Rectal smooth muscle tissue (tissue), 1 donor: ENCODE measurements around the gene PLK4.
A peak's percentile ranks its signal among the peaks of the same experiment; 100 is the strongest.

Experiments used
- H3K27ac ChIP-seq: one replicate; pipeline ENCODE4 v1.7.0; 2013; ENCODE audit warnings: low read depth, low read length, inconsistent platforms
- H3K27me3 ChIP-seq: one replicate; pipeline ENCODE4 v1.7.0; 2013; ENCODE audit warnings: low read length; ENCODE audit not compliant: control insufficient read depth, insufficient read depth
- H3K36me3 ChIP-seq: one replicate; pipeline ENCODE4 v1.7.0; 2013; ENCODE audit warnings: low read length; ENCODE audit not compliant: control insufficient read depth, insufficient read depth
- H3K4me1 ChIP-seq: one replicate; pipeline ENCODE4 v1.7.0; 2013; ENCODE audit warnings: low read length; ENCODE audit not compliant: control insufficient read depth, insufficient read depth
- H3K4me3 ChIP-seq: one replicate; pipeline ENCODE4 v1.7.0; 2013; ENCODE audit warnings: low read length
- H3K9ac ChIP-seq: one replicate; pipeline ENCODE4 v1.7.0; 2013; ENCODE audit warnings: low read length

The PLK4 gene

DNA sequence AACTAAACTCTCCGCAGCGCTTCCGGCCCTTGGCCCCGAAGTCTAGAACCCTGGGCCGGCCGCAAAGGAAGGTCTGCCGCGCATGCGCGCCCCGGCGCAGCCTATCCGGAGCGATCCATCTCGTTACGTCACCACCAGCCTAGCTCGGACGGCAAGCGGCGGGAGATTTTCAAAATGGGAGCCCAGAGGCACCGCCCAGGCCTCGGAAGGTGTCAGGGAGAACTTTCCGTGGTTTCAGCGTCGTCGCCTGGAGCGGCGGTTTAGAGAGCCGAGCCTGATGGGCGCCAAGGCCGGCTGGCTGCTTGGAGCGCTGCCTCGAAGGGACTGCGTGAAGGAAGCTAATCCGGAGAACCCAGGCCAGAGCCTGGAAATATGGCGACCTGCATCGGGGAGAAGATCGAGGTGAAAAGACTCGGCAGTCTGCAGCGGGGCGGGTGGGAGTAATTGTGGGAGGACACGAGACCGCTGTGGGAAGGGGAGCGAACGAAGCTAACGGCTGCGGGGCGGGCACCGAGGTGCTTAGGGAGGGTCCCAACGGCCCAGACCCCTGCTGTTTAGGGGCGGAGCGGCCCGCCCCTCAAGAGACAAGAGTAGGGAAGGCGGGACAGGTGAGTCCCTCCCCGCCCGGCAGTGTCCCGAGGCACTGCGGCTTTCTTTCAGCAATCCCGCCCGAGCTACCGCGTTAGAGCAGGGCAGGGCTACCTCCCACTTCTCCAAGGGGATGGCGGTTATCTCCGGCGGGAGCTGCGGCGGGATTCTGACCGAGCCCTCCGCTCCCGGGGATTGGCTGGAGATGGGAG lies at the start of gene PLK4:
TSS of gene PLK4 (plus strand) at position 131 of the 800 bp plus-strand sequence. CDS start at position 373, 242 bp downstream.
- Histone ChIP-seq H3K4me1 (peaks cover 4% of the 10 kb centered on the region), H3K27ac (peak within 1 kb of the TSS; percentile 84), H3K27me3 (no peaks in the 10 kb centered on the region), H3K4me3 (peak within 1 kb of the TSS; percentile 96), H3K36me3 (no peaks in the 10 kb centered on the region), H3K9ac (peak within 1 kb of the TSS; percentile 81)

DNA sequence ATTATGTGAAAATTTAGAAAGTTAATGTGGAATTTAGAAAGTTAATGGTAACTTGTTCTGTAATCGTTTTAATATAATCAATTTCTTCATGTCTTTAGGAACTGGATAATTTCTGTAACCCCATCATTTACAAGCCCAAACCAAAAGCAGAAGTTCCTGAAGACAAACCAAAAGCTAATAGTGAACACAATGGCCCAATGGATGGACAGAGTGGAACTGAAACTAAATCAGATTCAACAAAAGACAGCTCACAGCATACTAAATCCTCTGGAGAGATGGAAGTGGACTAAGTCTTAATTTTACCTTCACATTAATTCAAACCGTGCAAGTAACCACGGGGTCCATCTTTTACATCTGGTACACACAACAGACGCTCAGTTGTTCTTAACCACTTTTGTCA lies 48.1 kb upstream of the PLK4 start:
- Histone ChIP-seq H3K9ac (no peak overlapping the region), H3K27ac (no peak overlapping the region), H3K27me3 (no peaks in the 10 kb centered on the region), H3K4me1 (no peaks in the 10 kb centered on the region), H3K4me3 (no peak overlapping the region), H3K36me3 (no peaks in the 10 kb centered on the region)

DNA sequence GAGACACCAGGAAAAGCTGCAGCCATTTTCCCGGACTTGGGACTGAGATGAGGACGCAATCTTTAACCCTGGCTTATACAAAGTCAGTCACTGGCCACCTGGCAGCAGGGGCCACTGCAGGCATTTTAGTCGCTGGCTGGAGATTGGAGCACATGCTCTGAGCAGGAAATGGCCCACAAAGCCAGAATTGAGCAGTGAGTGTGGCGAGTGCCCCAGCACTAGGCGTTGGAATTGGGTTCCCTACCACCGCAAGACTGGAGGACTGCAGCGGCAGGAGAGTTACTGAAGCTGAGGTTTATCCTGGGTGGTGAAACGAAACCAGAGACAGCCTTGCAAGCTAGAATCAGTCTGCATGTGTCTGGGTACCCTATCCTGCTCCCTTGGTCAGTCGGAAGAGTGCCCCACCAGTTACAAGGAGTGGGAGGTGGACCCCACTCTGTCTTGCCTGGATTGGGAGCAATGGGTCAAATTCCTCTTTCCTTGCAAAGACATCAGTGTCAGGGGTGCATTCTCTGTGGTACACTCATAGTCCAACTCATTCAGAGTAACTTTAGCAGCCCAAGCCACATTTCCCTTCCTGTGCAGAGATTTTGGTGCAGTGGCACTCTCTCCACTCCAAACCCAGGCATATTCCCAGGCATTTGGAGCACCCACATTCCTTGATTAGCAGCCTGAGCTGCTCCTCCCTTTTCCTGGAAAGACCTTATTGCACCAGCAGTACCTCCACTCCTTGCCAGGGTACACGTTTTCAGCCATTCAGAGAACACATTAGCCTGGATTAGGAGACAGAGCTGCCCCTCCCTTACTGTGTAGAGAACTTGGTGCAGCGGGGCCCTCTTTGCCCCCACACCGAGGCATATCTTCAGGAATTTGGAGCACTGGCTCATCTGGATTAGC lies 36.7 kb upstream of the PLK4 start:
- Histone ChIP-seq H3K27ac (no peak overlapping the region), H3K4me1 (no peaks in the 10 kb centered on the region), H3K36me3 (no peaks in the 10 kb centered on the region), H3K9ac (no peak overlapping the region), H3K4me3 (no peak overlapping the region), H3K27me3 (no peaks in the 10 kb centered on the region)

DNA sequence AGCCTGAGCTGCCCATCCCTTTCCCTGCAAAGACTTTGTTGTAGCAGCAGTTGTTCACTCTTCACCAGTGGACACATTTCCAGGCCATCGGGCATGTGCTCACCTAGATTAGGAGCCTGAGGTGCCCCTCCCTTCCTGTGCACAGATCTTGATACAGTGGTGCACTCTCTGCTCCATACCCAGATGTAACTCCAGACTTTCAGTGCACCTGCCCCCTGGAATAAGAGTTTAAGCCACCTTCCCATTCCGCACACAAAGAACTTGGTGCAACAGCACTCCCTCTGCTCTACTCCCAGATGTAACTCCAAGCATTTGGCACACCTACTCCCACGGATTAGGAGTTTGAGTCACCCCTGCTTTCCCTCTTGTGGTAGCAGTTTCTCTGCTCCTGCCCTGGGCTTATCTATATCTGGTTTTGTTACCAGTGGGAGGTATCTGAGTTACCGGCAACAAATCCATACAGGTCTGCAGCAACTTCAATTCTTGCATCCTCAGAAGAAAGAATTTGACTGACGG lies 36.0 kb upstream of the PLK4 start:
- Histone ChIP-seq H3K4me1 (no peaks in the 10 kb centered on the region), H3K4me3 (no peak overlapping the region), H3K9ac (no peak overlapping the region), H3K27me3 (no peaks in the 10 kb centered on the region), H3K36me3 (no peaks in the 10 kb centered on the region), H3K27ac (no peak overlapping the region)

DNA sequence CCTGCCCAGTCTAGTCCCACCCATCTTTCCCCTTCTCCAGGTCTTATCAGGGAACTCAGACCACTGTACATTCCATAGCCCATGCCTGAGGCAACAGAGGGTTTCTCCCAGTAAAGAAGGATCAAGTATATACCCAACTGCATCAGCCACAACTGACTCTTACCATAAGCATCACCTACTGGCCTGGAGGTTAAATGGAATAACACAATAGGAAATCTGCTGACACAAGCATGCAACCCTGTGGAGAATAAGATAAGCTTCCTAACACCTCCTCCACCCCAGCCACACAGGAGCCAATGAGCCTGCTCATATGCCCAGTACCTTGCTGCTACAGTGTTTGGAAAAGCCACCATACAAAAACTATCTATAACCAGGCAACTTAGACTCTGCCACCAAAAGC lies 34.6 kb upstream of the PLK4 start:
- no peaks in the 10 kb centered on the region for H3K4me1 ChIP-seq
- no peaks in the 10 kb centered on the region for H3K27me3 ChIP-seq
- H3K36me3 ChIP-seq = no peaks in the 10 kb centered on the region
- no peak overlapping the region for H3K4me3 ChIP-seq
- no peak overlapping the region for H3K27ac ChIP-seq
- H3K9ac ChIP-seq = no peak overlapping the region

DNA sequence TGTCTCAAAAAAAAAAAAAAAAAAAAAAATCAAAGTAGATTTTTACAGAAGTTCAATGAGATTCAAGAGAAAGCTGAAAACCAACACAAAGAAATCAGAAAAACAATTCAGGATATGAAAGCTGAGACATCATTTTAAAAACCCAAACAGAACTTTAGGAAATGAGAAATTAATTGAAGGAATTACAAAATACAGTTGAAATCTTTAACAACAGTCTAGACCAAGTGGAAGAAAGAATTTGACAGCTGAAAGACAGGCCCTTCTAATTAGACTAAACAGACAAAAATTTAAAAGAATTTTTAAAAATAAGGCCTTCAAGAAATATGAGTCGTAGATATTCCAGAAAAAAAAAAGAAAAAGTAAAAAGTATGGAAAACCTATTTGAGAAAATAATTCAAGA lies 33.9 kb upstream of the PLK4 start:
- no peak overlapping the region for H3K4me3 ChIP-seq
- no peak overlapping the region for H3K9ac ChIP-seq
- no peak overlapping the region for H3K27ac ChIP-seq
- no peaks in the 10 kb centered on the region for H3K4me1 ChIP-seq
- no peaks in the 10 kb centered on the region for H3K27me3 ChIP-seq
- no peaks in the 10 kb centered on the region for H3K36me3 ChIP-seq

DNA sequence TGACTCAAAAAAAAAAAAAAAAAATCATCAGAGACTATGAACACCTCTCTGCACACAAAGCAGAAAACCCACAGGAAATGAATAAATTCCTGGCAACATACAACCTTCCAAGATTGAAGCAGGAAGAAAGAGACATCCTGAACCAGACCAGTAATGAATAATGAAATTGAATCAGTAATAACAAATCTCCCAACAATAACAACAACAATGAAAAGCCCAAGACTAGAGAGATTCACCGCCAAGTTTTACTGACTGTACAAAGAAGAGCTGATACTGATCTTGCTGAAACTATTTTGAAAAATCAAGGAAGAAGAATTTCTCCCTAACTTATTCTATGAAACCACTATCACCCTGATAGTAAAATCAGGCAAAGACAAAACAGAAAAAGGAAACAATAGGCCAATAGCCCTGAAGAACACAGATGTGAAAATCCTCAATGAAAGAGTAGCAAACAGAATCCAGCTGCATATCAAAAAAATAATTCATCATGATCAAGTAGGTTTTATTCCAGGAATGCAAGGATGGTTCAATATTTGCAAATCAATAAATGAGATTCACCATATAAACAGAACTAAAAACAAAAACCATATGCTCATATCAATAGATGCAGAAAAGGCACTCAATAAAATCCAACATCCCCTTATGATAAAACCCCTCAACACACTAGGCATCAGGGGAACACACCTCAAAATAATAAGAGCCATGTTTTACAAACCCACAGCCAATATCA lies 31.0 kb upstream of the PLK4 start:
- Histone ChIP-seq H3K27ac (no peak overlapping the region), H3K27me3 (no peaks in the 10 kb centered on the region), H3K36me3 (no peaks in the 10 kb centered on the region), H3K4me3 (no peak overlapping the region), H3K4me1 (no peaks in the 10 kb centered on the region), H3K9ac (no peak overlapping the region)

DNA sequence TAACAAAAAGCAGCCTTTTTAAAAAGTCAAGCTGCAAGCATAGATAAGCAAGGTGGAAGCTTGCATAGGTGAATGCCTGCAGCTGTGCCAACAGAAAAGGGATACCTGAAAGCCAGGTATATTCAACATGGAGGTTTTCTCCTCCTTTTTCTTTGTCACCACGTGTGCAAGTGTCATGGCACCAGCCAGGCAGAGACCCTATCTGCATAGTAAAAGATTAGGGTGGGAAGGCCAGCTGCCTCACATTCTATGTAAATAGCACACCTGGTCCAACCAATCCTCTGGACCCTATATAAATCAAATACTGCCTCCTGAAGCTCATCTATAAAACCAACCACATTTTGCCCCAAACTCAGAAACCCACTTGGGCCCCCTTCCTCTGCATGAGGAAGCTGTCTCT lies 28.0 kb upstream of the PLK4 start:
- H3K36me3 ChIP-seq = no peaks in the 10 kb centered on the region
- H3K9ac ChIP-seq = no peak overlapping the region
- H3K27ac ChIP-seq = no peak overlapping the region
- H3K4me3 ChIP-seq = no peak overlapping the region
- H3K27me3 ChIP-seq = no peaks in the 10 kb centered on the region
- no peaks in the 10 kb centered on the region for H3K4me1 ChIP-seq

DNA sequence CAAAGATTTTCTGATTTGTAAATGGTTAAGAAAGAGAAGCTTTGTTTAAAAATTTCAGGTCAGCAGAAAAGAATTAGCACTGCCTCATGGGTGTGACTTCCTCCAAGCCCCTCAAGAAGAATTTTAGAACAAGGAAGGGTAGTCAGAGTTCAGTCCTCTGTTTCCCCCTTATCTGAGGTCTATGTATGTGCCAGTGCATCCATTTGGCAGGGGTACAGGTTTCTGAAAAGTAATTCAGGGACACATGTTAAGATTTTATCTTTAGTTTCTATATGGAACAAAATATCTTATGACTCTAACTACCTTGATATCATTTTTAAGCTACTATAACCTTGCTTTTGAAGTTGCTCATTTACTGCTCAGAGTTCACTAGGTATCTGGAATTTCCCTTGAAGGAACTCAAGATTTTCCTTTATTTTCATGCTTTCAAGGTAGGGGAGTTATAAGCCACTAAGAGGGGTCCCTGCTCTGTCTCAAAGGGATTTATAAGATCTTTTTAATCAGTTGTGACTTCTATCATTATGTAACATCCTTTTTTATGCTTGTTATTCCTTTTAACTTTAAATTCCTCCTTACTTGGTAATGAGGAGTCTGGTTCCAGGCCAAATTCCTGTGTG lies 24.4 kb upstream of the PLK4 start:
- Histone ChIP-seq H3K4me1 (no peaks in the 10 kb centered on the region), H3K27ac (no peak overlapping the region), H3K27me3 (no peaks in the 10 kb centered on the region), H3K4me3 (no peak overlapping the region), H3K9ac (no peak overlapping the region), H3K36me3 (no peaks in the 10 kb centered on the region)

DNA sequence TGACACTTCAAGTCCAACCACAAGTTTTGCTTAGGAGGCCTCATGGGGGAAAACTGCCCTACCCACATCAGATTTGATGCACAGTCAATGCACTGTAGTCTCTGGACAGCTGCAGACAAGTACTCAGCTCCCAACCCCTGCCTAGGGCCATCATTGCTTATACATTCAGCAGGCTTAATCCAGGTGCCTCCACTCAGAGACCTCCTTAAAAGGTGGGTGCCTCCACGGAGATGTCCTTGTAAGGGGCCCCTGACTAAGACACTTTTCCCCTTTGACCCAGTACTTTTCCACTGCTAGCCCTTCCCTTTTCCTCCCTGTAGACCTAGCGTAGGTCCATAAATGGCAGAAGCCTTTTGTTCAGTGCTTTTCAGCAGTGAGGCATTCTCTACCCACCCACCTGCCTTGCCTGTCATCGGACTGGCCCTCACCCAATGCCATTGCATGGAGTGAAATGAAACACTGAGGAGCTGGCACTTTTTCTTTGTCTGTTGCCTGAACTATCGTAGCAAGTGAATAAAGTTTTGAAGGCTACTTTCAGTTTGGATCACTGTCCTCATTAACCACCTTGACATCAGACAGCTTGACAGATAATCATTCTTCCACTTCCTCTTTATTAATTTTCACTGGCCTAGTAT lies 23.8 kb upstream of the PLK4 start:
- Histone ChIP-seq H3K4me3 (no peak overlapping the region), H3K9ac (no peak overlapping the region), H3K4me1 (no peaks in the 10 kb centered on the region), H3K27me3 (no peaks in the 10 kb centered on the region), H3K36me3 (no peaks in the 10 kb centered on the region), H3K27ac (no peak overlapping the region)

DNA sequence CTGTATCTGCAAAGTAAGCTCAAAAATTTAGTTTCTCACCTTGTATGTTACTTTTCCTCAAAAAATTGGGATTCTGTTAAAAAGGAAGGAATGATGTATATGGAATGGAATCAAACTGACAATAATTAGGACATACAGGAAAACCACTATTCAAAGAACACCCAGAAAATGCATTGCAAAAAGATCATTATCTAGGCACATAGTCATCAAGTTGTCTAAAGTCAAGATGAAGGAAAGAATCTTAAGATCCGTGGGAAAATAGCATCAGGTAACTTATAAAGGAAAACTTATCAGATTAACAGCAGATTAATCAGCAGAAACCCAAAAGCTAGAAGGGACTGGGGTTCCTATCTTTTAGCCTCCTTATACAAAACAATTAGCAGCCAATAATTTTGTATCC lies 23.1 kb upstream of the PLK4 start:
- no peaks in the 10 kb centered on the region for H3K36me3 ChIP-seq
- no peak overlapping the region for H3K4me3 ChIP-seq
- H3K9ac ChIP-seq = no peak overlapping the region
- H3K27ac ChIP-seq = no peak overlapping the region
- no peaks in the 10 kb centered on the region for H3K27me3 ChIP-seq
- H3K4me1 ChIP-seq = no peaks in the 10 kb centered on the region
